ENCODE results near the gene SLC25A45.
A peak's percentile ranks its signal among the peaks of the same experiment; 100 is the strongest.

Gene SLC25A45

DNA sequence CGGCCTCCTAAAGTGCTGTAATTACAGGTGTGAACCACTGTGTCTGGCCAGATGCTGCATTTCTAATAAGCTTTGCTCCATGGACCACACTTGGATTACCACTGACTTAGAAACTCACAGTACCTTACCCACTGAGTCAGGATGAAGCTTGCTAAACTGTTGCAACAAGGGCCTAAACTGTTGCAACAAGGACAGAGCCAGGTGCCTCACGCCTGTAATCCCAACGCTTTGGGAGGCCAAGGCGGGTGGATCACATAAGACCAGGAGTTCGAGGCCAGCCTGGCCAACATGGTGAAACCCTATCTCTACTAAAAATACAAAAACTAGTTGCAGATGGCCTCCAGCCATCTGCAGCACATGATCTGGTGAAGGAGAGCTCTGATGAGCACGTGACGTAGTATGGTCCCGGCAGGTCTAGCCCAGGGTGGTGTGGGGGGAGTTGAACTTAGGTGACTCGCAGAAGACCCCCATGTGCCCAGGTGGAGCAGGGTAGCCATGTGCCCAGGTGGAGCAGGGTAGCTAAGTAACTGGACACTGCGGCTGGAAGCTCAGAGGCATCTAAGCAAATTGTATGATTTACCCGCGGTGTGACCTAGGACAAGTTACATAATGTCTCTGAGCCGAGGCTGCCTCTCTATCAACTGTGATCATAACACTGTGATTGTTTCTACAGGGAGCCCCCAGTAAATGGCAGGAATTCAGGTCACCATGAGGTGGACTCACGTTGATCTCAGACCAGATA, 8.4 kb downstream of the SLC25A45 start:
- H3K4me1 ChIP-seq (ENCODE audit: control insufficient read depth, insufficient read depth, low read length, poor library complexity, severe bottlenecking), result peaks cover 25% of the 10 kb centered on the region
- no peaks in the 10 kb centered on the region for H3K36me3 ChIP-seq (ENCODE audit: control insufficient read depth, insufficient read depth, low read length)
- H3K27ac ChIP-seq (ENCODE audit: low read depth, low read length, severe bottlenecking), result no peak overlapping the region
- WGBS, 2 experiments (ENCODE audit: insufficient coverage in 2 of 2), result 91 to 92% methylated on average over 12 to 14 of the region's 14 CpGs
- no peaks in the 10 kb centered on the region for H3K9me3 ChIP-seq (ENCODE audit: control insufficient read depth, low read length)
- no peak overlapping the region for H3K4me3 ChIP-seq (ENCODE audit: extremely low read depth, insufficient read depth, low read length, poor library complexity, severe bottlenecking)

GRCh38 chr11:65370659-65371049, 11.8 kb downstream of the SLC25A45 start:
- peaks cover 28% of the 10 kb centered on the region for H3K4me1 ChIP-seq (ENCODE audit: control insufficient read depth, insufficient read depth, low read length, poor library complexity, severe bottlenecking)
- WGBS, 2 experiments (ENCODE audit: insufficient coverage in 2 of 2), result 86 to 89% methylated on average over 4 to 6 of the region's 6 CpGs
- peak overlapping the region; percentile 91 for H3K27ac ChIP-seq (ENCODE audit: low read depth, low read length, severe bottlenecking)

GRCh38 chr11:65366340-65366773, 16.1 kb downstream of the SLC25A45 start:
- 31% methylated on average over 3 of the region's 4 CpGs; no CpG with 5 or more reads in 1 of the 2 experiments for WGBS, 2 experiments (ENCODE audit: insufficient coverage in 2 of 2)
- Histone ChIP-seq H3K27ac (ENCODE audit: low read depth, low read length, severe bottlenecking) (peak overlapping the region; percentile 66), H3K4me1 (ENCODE audit: control insufficient read depth, insufficient read depth, low read length, poor library complexity, severe bottlenecking) (peaks cover 21% of the 10 kb centered on the region), H3K9me3 (ENCODE audit: control insufficient read depth, low read length) (no peaks in the 10 kb centered on the region), H3K36me3 (ENCODE audit: control insufficient read depth, insufficient read depth, low read length) (no peaks in the 10 kb centered on the region), H3K4me3 (ENCODE audit: extremely low read depth, insufficient read depth, low read length, poor library complexity, severe bottlenecking) (no peak overlapping the region)

More at GRCh38 chr11:65370659-65371049, 11.8 kb downstream of the SLC25A45 start:
- H3K36me3 ChIP-seq (ENCODE audit: control insufficient read depth, insufficient read depth, low read length), result no peaks in the 10 kb centered on the region
- no peak overlapping the region for H3K4me3 ChIP-seq (ENCODE audit: extremely low read depth, insufficient read depth, low read length, poor library complexity, severe bottlenecking)
- no peaks in the 10 kb centered on the region for H3K9me3 ChIP-seq (ENCODE audit: control insufficient read depth, low read length)

DNA sequence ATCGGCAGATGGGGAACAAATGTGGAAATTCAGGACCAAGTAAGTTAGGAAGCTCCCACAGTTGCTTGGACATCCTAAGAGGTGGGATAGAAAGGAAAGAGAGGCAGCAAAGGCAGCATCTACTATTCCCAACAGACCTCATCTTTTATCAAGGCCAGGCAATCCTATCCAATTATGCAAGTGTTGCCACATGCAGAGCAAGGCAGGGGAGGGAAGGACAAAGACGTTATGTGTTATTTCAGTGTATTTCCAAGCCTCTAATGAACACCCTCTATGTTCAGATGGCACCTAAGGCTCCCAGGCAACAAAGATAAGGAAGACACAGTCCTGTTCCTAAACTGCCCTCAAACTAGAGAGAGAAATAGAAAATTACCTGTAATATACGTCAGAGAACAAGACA, 18.7 kb downstream of the SLC25A45 start:
- Histone ChIP-seq H3K4me1 (ENCODE audit: control insufficient read depth, insufficient read depth, low read length, poor library complexity, severe bottlenecking) (peaks cover 9% of the 10 kb centered on the region), H3K36me3 (ENCODE audit: control insufficient read depth, insufficient read depth, low read length) (no peaks in the 10 kb centered on the region), H3K4me3 (ENCODE audit: extremely low read depth, insufficient read depth, low read length, poor library complexity, severe bottlenecking) (no peak overlapping the region), H3K9me3 (ENCODE audit: control insufficient read depth, low read length) (no peaks in the 10 kb centered on the region), H3K27ac (ENCODE audit: low read depth, low read length, severe bottlenecking) (no peak overlapping the region)
- 67% methylated on average over 2 of the region's 3 CpGs; no CpG with 5 or more reads in 1 of the 2 experiments for WGBS, 2 experiments (ENCODE audit: insufficient coverage in 2 of 2)

- Histone ChIP-seq H3K4me3 (ENCODE audit: extremely low read depth, insufficient read depth, low read length, poor library complexity, severe bottlenecking) (no peak overlapping the region), H3K4me1 (ENCODE audit: control insufficient read depth, insufficient read depth, low read length, poor library complexity, severe bottlenecking) (peaks cover 11% of the 10 kb centered on the region), H3K36me3 (ENCODE audit: control insufficient read depth, insufficient read depth, low read length) (no peaks in the 10 kb centered on the region), H3K27ac (ENCODE audit: low read depth, low read length, severe bottlenecking) (no peak overlapping the region), H3K9me3 (ENCODE audit: control insufficient read depth, low read length) (no peaks in the 10 kb centered on the region)
- 84 to 88% methylated on average over 6 of the region's 6 CpGs for WGBS, 2 experiments (ENCODE audit: insufficient coverage in 2 of 2)
Measured at GRCh38 chr11:65362966-65363365, 19.5 kb downstream of the SLC25A45 start.

DNA sequence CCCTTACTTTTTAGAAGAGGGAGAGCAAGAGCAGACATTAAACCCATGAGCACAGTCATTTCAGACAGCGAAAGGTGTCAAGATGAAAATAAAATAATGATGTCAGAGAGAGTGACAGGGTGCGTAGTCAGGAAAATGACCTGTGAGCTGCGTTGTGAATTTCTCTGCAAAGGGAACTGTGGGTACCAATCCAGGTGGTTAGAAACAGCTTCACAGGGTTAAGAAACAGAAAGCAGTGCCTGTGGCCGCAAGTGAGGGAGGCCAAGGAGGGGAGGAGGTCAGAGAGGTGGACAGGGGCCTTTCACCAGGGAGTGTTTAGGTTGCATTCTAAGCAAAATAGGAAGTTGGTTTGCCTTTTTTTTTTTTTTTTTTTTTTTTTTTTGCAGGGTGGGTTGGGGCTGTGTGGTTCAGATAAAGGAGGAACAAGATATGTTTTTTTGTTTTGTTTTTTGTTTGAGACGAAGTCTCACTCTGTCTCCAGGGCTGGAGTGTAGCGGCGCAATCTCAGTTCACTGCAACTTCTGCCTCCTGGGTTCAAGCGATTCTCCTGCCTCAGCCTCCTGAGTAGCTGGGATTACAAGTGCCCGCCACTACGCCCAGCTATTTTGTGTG, 20.0 kb downstream of the SLC25A45 start:
- Histone ChIP-seq H3K27ac (ENCODE audit: low read depth, low read length, severe bottlenecking) (no peak overlapping the region), H3K4me3 (ENCODE audit: extremely low read depth, insufficient read depth, low read length, poor library complexity, severe bottlenecking) (no peak overlapping the region), H3K36me3 (ENCODE audit: control insufficient read depth, insufficient read depth, low read length) (no peaks in the 10 kb centered on the region), H3K9me3 (ENCODE audit: control insufficient read depth, low read length) (no peaks in the 10 kb centered on the region), H3K4me1 (ENCODE audit: control insufficient read depth, insufficient read depth, low read length, poor library complexity, severe bottlenecking) (peaks cover 16% of the 10 kb centered on the region)
- WGBS, 2 experiments (ENCODE audit: insufficient coverage in 2 of 2), result 87 to 96% methylated on average over 5 to 10 of the region's 10 CpGs

GRCh38 chr11:65357856-65358356, 24.5 kb downstream of the SLC25A45 start:
- no peak overlapping the region for H3K27ac ChIP-seq (ENCODE audit: low read depth, low read length, severe bottlenecking)
- H3K9me3 ChIP-seq (ENCODE audit: control insufficient read depth, low read length), result no peaks in the 10 kb centered on the region
- peaks cover 25% of the 10 kb centered on the region for H3K4me1 ChIP-seq (ENCODE audit: control insufficient read depth, insufficient read depth, low read length, poor library complexity, severe bottlenecking)
- WGBS, 2 experiments (ENCODE audit: insufficient coverage in 2 of 2), result 86 to 92% methylated on average over 4 to 5 of the region's 8 CpGs
- H3K4me3 ChIP-seq (ENCODE audit: extremely low read depth, insufficient read depth, low read length, poor library complexity, severe bottlenecking), result no peak overlapping the region
- no peaks in the 10 kb centered on the region for H3K36me3 ChIP-seq (ENCODE audit: control insufficient read depth, insufficient read depth, low read length)

GRCh38 chr11:65356394-65356972, 26.0 kb downstream of the SLC25A45 start:
- Histone ChIP-seq H3K4me3 (ENCODE audit: extremely low read depth, insufficient read depth, low read length, poor library complexity, severe bottlenecking) (no peak overlapping the region), H3K9me3 (ENCODE audit: control insufficient read depth, low read length) (no peaks in the 10 kb centered on the region), H3K27ac (ENCODE audit: low read depth, low read length, severe bottlenecking) (no peak overlapping the region), H3K4me1 (ENCODE audit: control insufficient read depth, insufficient read depth, low read length, poor library complexity, severe bottlenecking) (peaks cover 25% of the 10 kb centered on the region), H3K36me3 (ENCODE audit: control insufficient read depth, insufficient read depth, low read length) (peaks cover 13% of the 10 kb centered on the region)
- WGBS, 2 experiments (ENCODE audit: insufficient coverage in 2 of 2), result 93 to 95% methylated on average over 25 to 26 of the region's 30 CpGs

GRCh38 chr11:65355776-65356393, 26.6 kb downstream of the SLC25A45 start:
- Histone ChIP-seq H3K27ac (ENCODE audit: low read depth, low read length, severe bottlenecking) (no peak overlapping the region), H3K36me3 (ENCODE audit: control insufficient read depth, insufficient read depth, low read length) (peaks cover 18% of the 10 kb centered on the region), H3K4me3 (ENCODE audit: extremely low read depth, insufficient read depth, low read length, poor library complexity, severe bottlenecking) (no peak overlapping the region), H3K9me3 (ENCODE audit: control insufficient read depth, low read length) (no peaks in the 10 kb centered on the region), H3K4me1 (ENCODE audit: control insufficient read depth, insufficient read depth, low read length, poor library complexity, severe bottlenecking) (peaks cover 25% of the 10 kb centered on the region)
- WGBS, 2 experiments (ENCODE audit: insufficient coverage in 2 of 2), result 73 to 76% methylated on average over 34 to 35 of the region's 35 CpGs

- Histone ChIP-seq H3K36me3 (ENCODE audit: control insufficient read depth, insufficient read depth, low read length) (peaks cover 25% of the 10 kb centered on the region), H3K4me3 (ENCODE audit: extremely low read depth, insufficient read depth, low read length, poor library complexity, severe bottlenecking) (peak overlapping the region; percentile 47), H3K27ac (ENCODE audit: low read depth, low read length, severe bottlenecking) (no peak overlapping the region), H3K4me1 (ENCODE audit: control insufficient read depth, insufficient read depth, low read length, poor library complexity, severe bottlenecking) (peaks cover 25% of the 10 kb centered on the region), H3K9me3 (ENCODE audit: control insufficient read depth, low read length) (no peaks in the 10 kb centered on the region)
- WGBS, 2 experiments (ENCODE audit: insufficient coverage in 2 of 2), result 5 to 6% methylated on average over 34 to 37 of the region's 47 CpGs
Measured at GRCh38 chr11:65355013-65355775, 27.3 kb downstream of the SLC25A45 start.

Measured in mesodermal cell (in vitro differentiated cells).